Measurements from ENCODE around the gene KIAA0232. TPM values are rescaled to one million over a fixed set of nuclear protein-coding genes. Genes with fewer than 3 reads are reported as not detected.
A peak's percentile ranks its signal among the peaks of the same experiment; 100 is the strongest.

KIAA0232 gene
- total and polyA plus RNA-seq, 12 donors = 7.3 to 45.2 (median 27.4) TPM

DNA sequence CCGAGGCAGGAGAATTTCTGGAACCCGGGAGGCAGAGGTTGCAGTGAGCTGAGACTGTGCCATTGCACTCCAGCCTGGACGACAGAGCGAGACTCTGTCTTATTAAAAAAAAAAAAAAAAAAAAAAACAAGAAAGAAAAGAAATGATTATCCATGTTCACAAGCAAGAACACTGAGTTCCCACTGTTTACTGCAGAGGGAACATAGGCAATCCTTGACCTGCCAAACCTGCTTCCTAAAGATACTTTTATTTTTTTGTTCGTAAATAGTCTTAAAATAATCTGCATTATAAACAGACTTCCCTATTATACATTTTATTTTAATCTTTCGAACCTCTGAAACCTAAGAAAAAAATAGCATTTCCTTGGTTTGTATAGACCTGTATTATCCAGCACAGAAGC is 76.5 kb downstream of the KIAA0232 start:
- H3K27me3 ChIP-seq = no peaks in the 10 kb centered on the region
- H3K36me3 ChIP-seq (replicated peaks in 1 of 2) = peaks cover 0 to 21% of the 10 kb centered on the region in 2 donors
- no peak overlapping the region for H3K4me3 ChIP-seq
- DNase-seq = no peak
- WGBS, 4 donors = 67 to 84% (median 79%) methylated on average over 6 of the region's 6 CpGs
- no peaks in the 10 kb centered on the region for H3K9me3 ChIP-seq (replicated peaks in 1 of 3)
- H3K4me1 ChIP-seq (replicated peaks in 1 of 2) = peaks cover 18 to 24% of the 10 kb centered on the region in 2 donors
- intact Hi-C loops (cut with DNase I) = no loop called here
- no peak for TF ChIP-seq CTCF (IDR thresholded peaks at IDR 0.05)
- TF ChIP-seq POLR2A (IDR thresholded peaks at IDR 0.05) = no peak
- H3K27ac ChIP-seq = peak overlapping the region in 1 of 5 donors; percentile 45

DNA sequence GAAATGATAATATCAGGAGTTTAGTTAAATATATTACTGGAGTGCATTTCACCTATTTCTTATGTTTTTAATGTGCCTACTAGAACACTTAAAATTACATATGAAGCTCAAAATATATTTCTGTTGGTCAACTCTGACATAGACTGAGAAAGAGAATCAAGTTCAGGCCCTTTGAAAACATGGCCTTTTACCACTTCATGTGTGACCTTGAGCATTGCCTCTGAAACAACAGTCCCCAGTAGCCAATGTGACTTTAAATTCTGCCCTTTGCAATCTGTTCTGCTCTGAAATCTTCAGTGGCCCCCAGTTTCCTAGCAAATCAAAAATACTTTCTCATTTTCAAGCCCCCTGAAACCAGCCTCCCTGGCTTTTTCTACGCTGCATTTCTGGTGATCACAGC is 77.0 kb downstream of the KIAA0232 start:
- H3K4me1 ChIP-seq (replicated peaks in 1 of 2) = peaks cover 18 to 24% of the 10 kb centered on the region in 2 donors
- DNase-seq = no peak
- H3K27ac ChIP-seq = peak overlapping the region in 4 of 5 donors; percentile 25 to 46 (median 44)
- intact Hi-C loops (cut with DNase I) = no loop called here
- H3K36me3 ChIP-seq (replicated peaks in 1 of 2) = peaks cover 0 to 21% of the 10 kb centered on the region in 2 donors
- 77 to 95% (median 82%) methylated on average over 1 of the region's 1 CpG for WGBS, 4 donors
- no peaks in the 10 kb centered on the region for H3K27me3 ChIP-seq
- TF ChIP-seq CTCF (IDR thresholded peaks at IDR 0.05) = no peak
- TF ChIP-seq POLR2A (IDR thresholded peaks at IDR 0.05) = no peak
- no peaks in the 10 kb centered on the region for H3K9me3 ChIP-seq (replicated peaks in 1 of 3)
- no peak overlapping the region for H3K4me3 ChIP-seq

DNA sequence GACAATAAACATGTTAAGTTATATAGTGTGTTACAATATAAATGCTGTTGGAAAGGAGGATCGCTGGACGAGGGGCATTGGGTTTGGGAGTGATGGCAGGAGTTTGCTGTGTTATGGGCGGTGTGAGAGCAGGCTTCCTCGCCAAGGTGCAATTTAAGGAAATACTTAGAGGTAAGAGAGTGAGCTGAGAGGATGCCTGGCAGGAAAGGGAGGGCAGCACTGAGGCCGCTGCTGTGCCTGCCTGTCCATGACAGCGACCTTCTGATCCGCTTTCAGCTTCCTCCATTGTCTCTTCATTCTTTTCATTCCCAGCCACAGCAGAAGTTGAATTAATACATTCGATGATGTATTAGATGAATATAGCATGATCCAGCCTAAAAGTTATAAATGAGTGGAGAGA is 85.9 kb downstream of the KIAA0232 start:
- Histone ChIP-seq H3K4me1 (replicated peaks in 1 of 2) (no peaks in the 10 kb centered on the region), H3K9me3 (replicated peaks in 1 of 3) (no peaks in the 10 kb centered on the region), H3K27ac (no peak overlapping the region), H3K36me3 (replicated peaks in 1 of 2) (peaks cover 0 to 34% of the 10 kb centered on the region in 2 donors), H3K27me3 (no peaks in the 10 kb centered on the region), H3K4me3 (no peak overlapping the region)
- TF ChIP-seq CTCF (IDR thresholded peaks at IDR 0.05) (no peak), POLR2A (IDR thresholded peaks at IDR 0.05) (no peak)
- DNase-seq = no peak
- intact Hi-C loops (cut with DNase I) = no loop called here
- 92 to 97% (median 95%) methylated on average over 8 of the region's 8 CpGs for WGBS, 4 donors

DNA sequence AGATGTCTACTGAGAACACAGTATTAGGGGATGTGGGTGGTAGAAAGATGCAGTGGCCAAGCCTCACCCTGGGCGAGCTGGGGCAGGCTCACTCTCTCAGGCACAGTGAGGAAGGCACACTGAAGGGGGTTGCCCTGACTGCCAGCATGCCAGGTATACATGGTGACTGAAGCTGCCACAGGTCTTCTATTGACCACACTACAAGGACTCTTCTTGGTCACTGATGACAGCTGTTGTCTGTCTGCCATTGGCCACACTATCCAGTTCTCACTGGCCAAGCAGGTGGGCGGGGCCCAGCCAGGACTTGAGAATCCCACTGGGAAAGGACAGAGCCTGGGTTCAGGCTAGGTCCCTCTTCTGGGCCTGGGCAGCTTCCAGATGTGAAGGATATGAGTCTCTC is 87.4 kb downstream of the KIAA0232 start:
- Histone ChIP-seq H3K9me3 (replicated peaks in 1 of 3) (no peaks in the 10 kb centered on the region), H3K27me3 (no peaks in the 10 kb centered on the region), H3K27ac (no peak overlapping the region), H3K4me1 (replicated peaks in 1 of 2) (no peaks in the 10 kb centered on the region), H3K4me3 (no peak overlapping the region), H3K36me3 (replicated peaks in 1 of 2) (peaks cover 0 to 42% of the 10 kb centered on the region in 2 donors)
- TF ChIP-seq CTCF (IDR thresholded peaks at IDR 0.05) (no peak), POLR2A (IDR thresholded peaks at IDR 0.05) (no peak)
- DNase-seq = peak in 1 of 7 donors; percentile 18
- intact Hi-C loops (cut with DNase I) = loop anchor here in 1 of 2 donors (5.0 kb wide), 1 partner anchor 93 kb away; no protein-coding TSS in a partner anchor
- WGBS, 4 donors = 93 to 94% (median 94%) methylated on average over 2 of the region's 2 CpGs
